ENCODE data around the gene MEAK7. TPM values are rescaled to one million over a fixed set of nuclear protein-coding genes. Genes with fewer than 3 reads are reported as not detected.

MEAK7 gene
- total and polyA plus RNA-seq, 2 of the 4 experiments (the other 2 are of a cell fraction) = 27.4 to 39.0 TPM

GRCh38 chr16:84495506-84495905 lies 9.0 kb downstream of the MEAK7 start:
- no peak overlapping the region for H3K27ac ChIP-seq (ENCODE audit: insufficient read depth, low read length)
- no peak overlapping the region for H4K5ac ChIP-seq (ENCODE audit: low read depth, low read length)
- peaks cover 9% of the 10 kb centered on the region; the same call in 1 of the 2 replicates for H4K20me1 ChIP-seq (ENCODE audit: insufficient read depth, low read length)
- H2BK15ac ChIP-seq (ENCODE audit: low read depth, low read length) = no peak overlapping the region
- H2AFZ ChIP-seq (replicated peaks; ENCODE audit: low read length, poor library complexity) = no peak overlapping the region
- H3K14ac ChIP-seq (replicated peaks; ENCODE audit: low read depth, low read length) = no peak overlapping the region
- H3K36me3 ChIP-seq (ENCODE audit: control insufficient read depth, insufficient read depth, low read length) = peaks cover 55% of the 10 kb centered on the region
- H3K27me3 ChIP-seq (ENCODE audit: control insufficient read depth, insufficient read depth, low read length) = no peaks in the 10 kb centered on the region
- H2BK20ac ChIP-seq (ENCODE audit: low read depth, low read length) = no peak overlapping the region
- intact Hi-C loops (cut with micrococcal nuclease) (no loop called here), in situ Hi-C loops (cut with MboI; ENCODE audit: low sequenced_read_pairs) (loop anchor here (25.0 kb wide), 1 partner anchor 533 kb away; the partner anchor contains the start of genes NECAB2 and OSGIN1), dilution Hi-C loops (cut with HindIII; ENCODE audit: low sequenced_read_pairs, unreplicated experiment) (no loop called here)
- no peak overlapping the region for H4K91ac ChIP-seq (ENCODE audit: insufficient read depth, low read depth, low read length)
- no peak overlapping the region for H2AK5ac ChIP-seq (ENCODE audit: low read depth, low read length)
- DNase-seq (no peak), ATAC-seq (ENCODE audit: low read depth) (no peak)
- H3K9me1 ChIP-seq (ENCODE audit: insufficient read depth, low read length) = peaks cover 10% of the 10 kb centered on the region
- TF ChIP-seq CEBPB (IDR thresholded peaks at IDR 0.05; ENCODE audit: low read depth, low read length) (no peak), MAFK (IDR thresholded peaks at IDR 0.05; ENCODE audit: low read depth, low read length) (no peak)
- no peak overlapping the region for H3K4me3 ChIP-seq (ENCODE audit: insufficient read depth, low read depth, low read length)
- CTCF ChIA-PET = no interaction called here
- H3K9ac ChIP-seq (ENCODE audit: low read depth, low read length) = no peak overlapping the region
- H3K23ac ChIP-seq (ENCODE audit: low read depth, low read length) = no peak overlapping the region
- no peak overlapping the region for H2AK9ac ChIP-seq (replicated peaks; ENCODE audit: low read depth, low read length, poor library complexity)
- POLR2A ChIA-PET (ENCODE audit: unreplicated experiment) = no interaction called here
- H3K79me1 ChIP-seq (ENCODE audit: low read depth in 1 of 2, low read length in 2 of 2) = peaks cover 32 to 52% of the 10 kb centered on the region in 2 experiments
- no TSS peak for BruUV-seq (replicated peaks)
- no peak overlapping the region for H4K8ac ChIP-seq (ENCODE audit: low read depth in 2 of 2, low read length in 2 of 2)
- H3K9me3 ChIP-seq (ENCODE audit: control insufficient read depth, insufficient read depth, low read length) = peaks cover 2% of the 10 kb centered on the region; the same call in 1 of the 2 replicates
- H3K4me2 ChIP-seq (ENCODE audit: low read depth, low read length) = no peak overlapping the region
- 0 out of 2 replicates have a peak, but pooled peaks cover 3% of the 10 kb centered on the region for H3K4me1 ChIP-seq (ENCODE audit: control insufficient read depth, insufficient read depth, low read length)
- no peak overlapping the region for H3K18ac ChIP-seq (ENCODE audit: low read depth, low read length)
- H2BK120ac ChIP-seq (ENCODE audit: low read depth, low read length) = no peak overlapping the region
- no peak overlapping the region for H3K56ac ChIP-seq (ENCODE audit: extremely low read depth, insufficient read depth, low read length)
- 96% methylated on average over 6 of the region's 11 CpGs; no CpG with 5 or more reads in 1 of the 2 experiments for whole genome bisulfite sequencing, 2 experiments (ENCODE audit: extremely low coverage in 2 of 2, insufficient read length in 1 of 2)
- no peak overlapping the region for H2BK5ac ChIP-seq (ENCODE audit: low read depth, low read length, poor library complexity, severe bottlenecking)
- H3K4ac ChIP-seq (ENCODE audit: low read depth, low read length) = no peak overlapping the region
